Activated naive CD8-positive, alpha-beta T cell treated with anti-CD3 and anti-CD28 coated beads, Interleukin-2, amount 10 ng/mL, durations not matched to agents 7 days and 5 days (primary cell): ENCODE measurements around the gene PHF12. TPM values are rescaled to one million over a fixed set of nuclear protein-coding genes. Genes with fewer than 3 reads are reported as not detected.
A peak's percentile ranks its signal among the peaks of the same experiment; 100 is the strongest.

Experiments
- ATAC-seq: fragments of 150-1000 bp; cut with Tn5 transposase; one replicate; pipeline ENCODE4 v1.10.0; 2021; ENCODE audit warnings: low read depth, moderate library complexity
- POLR2A ChIA-PET: fragments of 350-600 bp; sonication (Branson Sonifier 250); formaldehyde crosslinking; loops from one replicate; lab custom pipeline; 2021; ENCODE audit warnings: antibody characterized with exemption; lab: Charles Lee
- DNase-seq: peaks from one replicate; pipeline ENCODE4 v3.0.0; 2021
- H3K27ac Mint-ChIP-seq: one replicate; pipeline ENCODE4 v1.8.0; 2022; ENCODE audit warnings: mild to moderate bottlenecking, mixed read lengths
- H3K27me3 Mint-ChIP-seq: one replicate; pipeline ENCODE4 v1.8.0; 2022; ENCODE audit warnings: mild to moderate bottlenecking, moderate library complexity, mixed read lengths
- H3K36me3 Mint-ChIP-seq: one replicate; pipeline ENCODE4 v1.8.0; 2021; ENCODE audit warnings: mild to moderate bottlenecking, mixed read lengths
- H3K4me1 Mint-ChIP-seq: one replicate; pipeline ENCODE4 v1.8.0; 2021; ENCODE audit warnings: mixed read lengths
- H3K4me3 Mint-ChIP-seq: one replicate; pipeline ENCODE4 v1.8.0; 2022; ENCODE audit warnings: mild to moderate bottlenecking, moderate library complexity, mixed read lengths
- H3K9me3 Mint-ChIP-seq: one replicate; pipeline ENCODE4 v1.8.0; 2021; ENCODE audit warnings: mixed read lengths
- total RNA-seq, 2 experiments: library from RNA; stranded (reverse); gene quantifications; one replicate each; pipeline ENCODE4 v1.2.3, GENCODE V29; 2021

Gene PHF12
- total RNA-seq: 10 to 100 TPM; 98.6 to 99.9 TPM

DNA sequence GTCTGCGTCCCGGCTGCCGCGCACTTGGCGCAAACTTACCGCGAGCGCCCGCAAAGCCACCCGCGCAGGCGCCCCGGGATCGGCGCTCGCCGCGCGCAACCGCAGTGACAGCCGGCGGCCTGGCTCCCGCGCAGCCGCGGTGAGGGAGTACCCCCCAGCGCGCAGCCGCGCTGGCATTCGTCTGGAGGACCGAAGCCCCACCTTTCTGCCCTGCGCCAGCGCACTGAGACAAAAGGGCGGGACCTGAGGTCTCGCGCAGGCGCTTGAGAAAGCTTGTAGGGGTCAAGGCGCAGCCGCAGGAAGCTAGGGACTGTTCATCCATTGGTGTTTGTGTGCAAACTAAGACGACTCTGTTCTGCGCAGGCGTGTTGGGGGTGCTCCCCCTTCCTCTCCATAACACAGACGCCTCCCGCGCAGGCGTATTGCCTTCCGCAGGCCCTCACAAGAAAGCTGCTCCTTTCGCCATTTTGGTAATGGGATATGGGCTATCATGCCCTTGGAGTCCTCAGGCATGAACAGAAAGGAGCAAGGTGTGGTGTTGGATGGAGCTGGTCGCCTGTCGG lies at the start of gene PHF12:
PHF12 (minus strand) TSS at position 91 of the 563 bp plus-strand sequence. CDS start 558 bp downstream, outside the sequence.
- POLR2A ChIA-PET: interaction anchor here (0.5 to 3.6 kb wide), 29 partner anchors 13 to 1869 kb away, joined by 3 to 53 read pairs (median 4); partner anchors contain the start of genes BLTP2, DHRS13, FAM222B and FLOT2
- peak within 1 kb of the TSS; percentile 93 for H3K4me3 Mint-ChIP-seq
- ATAC-seq: peak; percentile 80

DNA sequence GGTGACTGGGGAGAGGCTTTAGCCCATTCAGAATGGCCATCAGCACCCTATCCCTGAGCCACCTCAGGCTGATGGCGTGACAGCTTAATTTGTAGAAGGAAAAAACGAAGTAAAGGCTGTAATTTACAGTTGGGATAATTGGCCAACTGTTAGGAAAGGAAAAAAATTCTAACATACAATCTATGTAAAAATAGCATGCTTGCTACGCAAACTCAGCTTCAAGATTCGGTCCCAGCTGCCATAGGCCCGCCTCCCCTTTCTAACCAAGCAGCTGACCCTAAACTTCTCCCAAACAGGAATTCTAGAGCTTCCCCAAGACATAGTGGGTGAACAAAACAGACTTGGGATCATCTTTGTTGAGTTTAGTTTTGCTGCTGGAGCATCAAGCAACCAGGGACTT lies 49.7 kb upstream of the PHF12 start:
- DNase-seq (no peak), ATAC-seq (no peak)
- Mint-ChIP-seq H3K27me3 (peaks cover 32% of the 10 kb centered on the region), H3K27ac (no peak overlapping the region), H3K4me1 (peaks cover 1% of the 10 kb centered on the region), H3K9me3 (no peaks in the 10 kb centered on the region), H3K4me3 (no peak overlapping the region), H3K36me3 (no peaks in the 10 kb centered on the region)
- POLR2A ChIA-PET: no interaction called here

More for the DNA sequence above, at the start of gene PHF12:
- H3K9me3 Mint-ChIP-seq: no peaks in the 10 kb centered on the region
- peaks cover 22% of the 10 kb centered on the region for H3K4me1 Mint-ChIP-seq
- H3K36me3 Mint-ChIP-seq: peaks cover 16% of the 10 kb centered on the region
- no peaks in the 10 kb centered on the region for H3K27me3 Mint-ChIP-seq
- peak within 1 kb of the TSS; percentile 96 for H3K27ac Mint-ChIP-seq
- DNase-seq: peak; percentile 98

DNA sequence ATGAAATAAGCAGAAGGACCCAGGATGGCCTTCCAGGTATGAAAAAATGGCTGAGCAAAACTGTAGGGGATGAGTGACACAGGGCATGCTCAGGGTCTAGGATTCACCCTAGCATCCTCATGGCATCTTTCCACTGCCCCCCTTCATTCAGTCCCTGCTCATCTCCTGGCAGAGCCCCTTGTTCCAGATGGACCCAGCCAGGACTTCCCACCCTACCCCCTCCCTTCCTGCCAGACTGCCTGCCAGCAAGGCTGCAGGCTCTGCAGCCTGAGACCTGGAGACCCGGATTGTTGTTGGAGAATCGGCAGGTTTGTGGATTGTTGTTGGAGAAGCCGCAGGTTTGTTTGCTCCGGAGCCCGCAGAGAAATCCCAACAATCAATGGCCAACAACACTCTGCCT lies 47.9 kb upstream of the PHF12 start:
- DNase-seq (no peak), ATAC-seq (no peak)
- H3K27ac Mint-ChIP-seq: no peak overlapping the region
- no peaks in the 10 kb centered on the region for H3K9me3 Mint-ChIP-seq
- no peak overlapping the region for H3K4me3 Mint-ChIP-seq
- POLR2A ChIA-PET: no interaction called here
- H3K27me3 Mint-ChIP-seq: peaks cover 21% of the 10 kb centered on the region
- no peaks in the 10 kb centered on the region for H3K4me1 Mint-ChIP-seq
- H3K36me3 Mint-ChIP-seq: no peaks in the 10 kb centered on the region

DNA sequence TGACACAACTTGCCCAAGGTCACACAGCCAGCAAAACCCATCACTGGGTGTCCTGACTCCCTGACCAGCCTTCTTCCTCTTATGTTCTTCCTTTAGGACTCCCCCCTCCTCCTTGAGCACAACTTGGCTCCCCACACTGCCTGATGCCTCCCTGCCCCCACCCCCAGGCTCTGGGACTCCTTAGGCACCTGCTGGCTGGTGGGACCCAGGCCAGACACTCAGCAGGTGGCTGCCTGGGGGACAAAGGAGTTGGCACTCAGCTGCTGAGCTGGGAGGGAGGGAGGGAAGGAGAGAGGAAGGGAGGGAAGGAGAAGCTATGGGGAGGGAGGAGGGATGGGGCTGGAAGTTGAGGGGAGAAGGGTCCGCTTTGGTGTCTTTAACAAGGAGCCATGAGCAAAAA lies 46.5 kb upstream of the PHF12 start:
- H3K36me3 Mint-ChIP-seq: no peaks in the 10 kb centered on the region
- DNase-seq (no peak), ATAC-seq (no peak)
- no peak overlapping the region for H3K4me3 Mint-ChIP-seq
- peaks cover 11% of the 10 kb centered on the region for H3K27me3 Mint-ChIP-seq
- H3K4me1 Mint-ChIP-seq: no peaks in the 10 kb centered on the region
- H3K9me3 Mint-ChIP-seq: no peaks in the 10 kb centered on the region
- POLR2A ChIA-PET: no interaction called here
- no peak overlapping the region for H3K27ac Mint-ChIP-seq

DNA sequence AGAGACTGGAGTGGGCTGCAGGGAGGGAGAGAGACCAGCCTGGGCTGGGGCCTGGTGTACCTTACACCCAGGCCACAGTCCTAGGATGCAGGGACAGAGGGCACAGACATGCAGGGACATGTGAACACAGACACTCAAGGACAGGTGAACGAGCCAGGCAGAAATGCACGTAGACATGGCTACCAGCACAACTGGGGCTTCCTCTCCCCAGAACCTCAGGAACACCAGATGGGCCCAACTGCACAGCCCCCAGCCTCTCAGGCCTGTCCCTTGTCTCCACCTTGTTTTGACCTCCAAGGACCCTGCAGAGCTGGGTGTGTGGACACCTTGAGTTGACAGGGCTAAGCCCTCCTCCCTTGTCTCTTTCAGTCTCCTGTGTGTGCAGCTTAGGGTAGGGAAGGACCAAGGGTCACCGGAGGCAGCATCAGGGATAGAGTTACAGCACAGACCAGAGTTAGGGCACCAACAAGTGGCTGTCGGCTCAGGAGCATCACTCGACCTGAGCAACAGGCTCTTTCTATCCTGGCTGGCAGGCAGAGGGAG lies 45.3 kb upstream of the PHF12 start:
- H3K36me3 Mint-ChIP-seq: no peaks in the 10 kb centered on the region
- H3K4me3 Mint-ChIP-seq: no peak overlapping the region
- no peaks in the 10 kb centered on the region for H3K4me1 Mint-ChIP-seq
- POLR2A ChIA-PET: no interaction called here
- no peaks in the 10 kb centered on the region for H3K9me3 Mint-ChIP-seq
- DNase-seq: no peak
- H3K27me3 Mint-ChIP-seq: peaks cover 9% of the 10 kb centered on the region
- H3K27ac Mint-ChIP-seq: no peak overlapping the region
- ATAC-seq: no peak

DNA sequence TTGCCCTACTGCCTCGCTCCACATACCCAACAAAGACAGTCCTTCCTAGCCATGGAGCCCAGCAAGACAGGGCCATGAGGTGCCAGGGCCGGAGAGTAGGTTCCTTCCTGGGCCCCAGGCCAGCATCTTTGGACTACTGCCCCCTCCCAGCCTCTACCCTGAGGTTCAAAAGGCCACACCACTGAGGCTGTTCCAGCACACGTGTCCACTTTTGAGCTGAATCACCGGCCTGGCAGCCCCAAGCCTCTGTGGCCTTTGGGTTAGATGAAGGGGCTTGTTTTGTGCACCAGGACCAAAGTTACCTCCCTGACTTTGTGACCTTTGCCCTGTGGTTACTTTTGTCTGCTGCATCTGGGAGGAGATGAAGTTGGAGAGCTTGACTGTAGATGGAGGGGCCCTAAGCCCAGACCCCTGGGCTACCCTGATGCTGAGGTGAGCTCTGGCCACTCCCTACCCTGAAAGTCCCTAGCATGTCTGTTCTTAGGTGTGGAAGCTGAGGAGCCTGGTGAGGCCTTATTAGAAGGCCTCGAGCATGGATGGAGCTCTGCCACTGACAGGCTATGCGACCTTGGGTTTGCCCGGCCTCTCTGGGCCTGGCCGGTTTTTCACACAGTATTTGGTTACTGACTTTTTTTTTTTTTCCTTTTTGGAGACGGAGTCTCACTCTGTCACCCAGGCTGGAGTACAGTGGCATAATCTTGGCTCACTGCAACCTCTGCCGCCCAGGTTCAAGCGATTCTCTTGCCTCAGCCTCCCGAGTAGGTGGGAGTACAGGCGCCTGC lies 42.5 kb upstream of the PHF12 start:
- Mint-ChIP-seq H3K4me1 (no peaks in the 10 kb centered on the region), H3K4me3 (no peak overlapping the region), H3K27ac (no peak overlapping the region), H3K36me3 (no peaks in the 10 kb centered on the region), H3K9me3 (no peaks in the 10 kb centered on the region), H3K27me3 (peaks cover 13% of the 10 kb centered on the region)
- no peak for ATAC-seq
- DNase-seq: no peak
- POLR2A ChIA-PET: no interaction called here

DNA sequence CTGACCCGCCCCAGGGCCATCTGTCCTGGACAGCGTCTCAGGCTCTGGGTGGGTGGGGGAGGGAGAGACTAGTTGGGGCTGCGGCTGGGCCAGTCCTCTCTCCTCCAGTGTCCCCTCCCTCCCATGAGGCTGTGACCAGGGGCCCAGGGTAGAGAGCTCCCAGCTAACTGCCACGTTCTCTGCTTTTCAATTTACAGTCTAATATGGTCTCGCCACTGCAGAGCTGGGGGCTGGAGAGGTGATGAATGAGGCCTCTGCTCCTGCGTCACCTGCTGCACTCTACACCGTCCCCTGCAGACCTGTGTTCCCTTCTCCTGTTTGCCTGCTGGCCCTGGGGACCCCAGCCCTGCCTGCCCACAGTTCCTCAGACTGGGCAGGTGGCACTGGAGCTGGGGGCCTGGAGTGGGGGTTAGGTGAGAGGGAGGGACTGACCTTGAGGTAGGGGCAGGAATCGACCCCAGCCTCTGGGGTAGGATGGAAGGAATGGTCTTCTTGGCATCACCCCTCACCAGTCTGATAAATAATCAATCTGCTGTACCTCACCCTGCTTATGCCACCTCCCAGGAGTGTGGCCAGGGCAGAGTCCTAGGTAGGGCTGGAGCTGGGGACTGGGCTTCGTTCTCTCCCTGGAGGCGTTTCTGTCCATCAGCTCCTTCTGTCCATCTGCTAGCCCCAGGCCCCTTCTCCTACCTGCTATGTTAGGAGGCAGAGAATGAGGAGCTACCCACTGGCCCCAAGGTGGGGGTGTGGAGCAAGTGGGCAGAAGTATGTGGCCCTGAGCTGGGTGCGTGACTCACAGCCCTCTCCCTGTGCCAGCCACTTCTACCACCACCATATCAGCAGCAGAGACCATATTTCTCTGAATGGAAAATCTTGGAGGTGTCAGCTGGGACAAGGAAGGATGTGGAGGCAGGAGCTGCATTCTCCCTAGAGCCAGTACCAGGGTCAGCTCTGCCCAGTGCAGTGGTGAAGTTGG lies 41.6 kb upstream of the PHF12 start:
- Mint-ChIP-seq H3K4me1 (no peaks in the 10 kb centered on the region), H3K27me3 (peaks cover 11% of the 10 kb centered on the region), H3K36me3 (no peaks in the 10 kb centered on the region), H3K27ac (no peak overlapping the region), H3K4me3 (no peak overlapping the region), H3K9me3 (no peaks in the 10 kb centered on the region)
- ATAC-seq (no peak), DNase-seq (no peak)
- POLR2A ChIA-PET: no interaction called here

DNA sequence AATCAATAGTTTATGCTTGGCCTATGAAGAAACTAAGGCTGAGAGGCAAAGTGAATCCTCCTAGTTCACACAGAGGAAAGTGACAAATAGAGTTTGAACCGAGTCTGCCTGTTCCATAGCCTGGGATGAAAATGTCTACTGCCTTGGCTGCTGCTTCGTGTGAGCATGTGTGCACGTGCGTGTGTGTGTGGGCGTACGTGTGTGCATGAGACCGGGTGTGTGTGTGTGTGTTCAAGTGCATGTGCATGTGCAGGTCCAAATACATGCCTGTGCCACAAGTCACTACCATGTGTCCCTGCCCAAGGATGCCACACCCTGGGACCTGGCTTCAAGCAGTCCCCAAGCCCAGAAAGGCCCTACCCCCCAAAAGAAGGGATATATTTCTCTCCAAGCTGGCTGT lies 40.9 kb upstream of the PHF12 start:
- POLR2A ChIA-PET: no interaction called here
- no peak overlapping the region for H3K27ac Mint-ChIP-seq
- H3K4me3 Mint-ChIP-seq: no peak overlapping the region
- peaks cover 11% of the 10 kb centered on the region for H3K27me3 Mint-ChIP-seq
- H3K9me3 Mint-ChIP-seq: no peaks in the 10 kb centered on the region
- DNase-seq (no peak), ATAC-seq (no peak)
- no peaks in the 10 kb centered on the region for H3K36me3 Mint-ChIP-seq
- H3K4me1 Mint-ChIP-seq: no peaks in the 10 kb centered on the region

DNA sequence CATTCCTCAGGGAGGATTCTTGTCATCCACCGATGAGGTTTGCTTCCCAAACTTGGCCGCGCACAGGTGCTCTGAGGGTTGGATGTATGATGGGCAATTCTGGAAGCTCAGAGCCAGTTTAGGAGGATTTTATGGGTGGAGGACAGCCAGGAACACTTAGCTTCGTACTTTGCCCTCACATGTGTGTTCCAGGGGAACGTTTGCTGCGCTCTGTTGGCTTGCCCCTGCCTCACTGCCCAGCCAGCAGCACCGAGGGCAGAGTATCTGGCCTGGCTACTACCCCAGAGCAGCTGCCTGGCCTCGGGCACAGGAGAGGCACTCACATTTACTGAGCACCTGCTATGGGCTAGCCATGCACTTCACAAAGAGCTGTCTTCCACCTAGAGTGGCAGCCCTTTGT lies 40.5 kb upstream of the PHF12 start:
- Mint-ChIP-seq H3K27ac (no peak overlapping the region), H3K36me3 (no peaks in the 10 kb centered on the region), H3K4me1 (no peaks in the 10 kb centered on the region), H3K4me3 (no peak overlapping the region), H3K27me3 (peaks cover 9% of the 10 kb centered on the region), H3K9me3 (no peaks in the 10 kb centered on the region)
- DNase-seq (no peak), ATAC-seq (no peak)
- POLR2A ChIA-PET: no interaction called here

DNA sequence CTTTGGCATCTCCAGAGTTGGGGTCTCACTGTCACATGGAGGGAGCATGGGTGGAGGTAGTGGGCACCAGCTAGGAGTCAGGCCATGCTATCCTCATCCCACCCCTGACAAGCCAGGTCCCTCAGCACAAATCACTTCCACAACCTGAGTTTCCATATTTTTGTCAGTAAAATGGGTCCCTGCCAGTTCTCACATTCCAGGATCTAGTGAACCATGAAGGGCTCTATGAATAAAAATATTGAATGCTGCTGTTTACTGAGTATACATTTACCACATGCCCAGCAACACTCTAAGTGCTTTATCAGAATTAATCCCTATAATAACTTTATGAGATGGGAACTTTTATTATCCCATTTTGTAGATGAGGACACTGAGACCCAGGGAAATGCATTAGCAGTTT lies 37.7 kb upstream of the PHF12 start:
- Mint-ChIP-seq H3K9me3 (no peaks in the 10 kb centered on the region), H3K4me1 (no peaks in the 10 kb centered on the region), H3K27me3 (peaks cover 8% of the 10 kb centered on the region), H3K4me3 (no peak overlapping the region), H3K27ac (no peak overlapping the region), H3K36me3 (no peaks in the 10 kb centered on the region)
- DNase-seq (no peak), ATAC-seq (no peak)
- POLR2A ChIA-PET: no interaction called here

DNA sequence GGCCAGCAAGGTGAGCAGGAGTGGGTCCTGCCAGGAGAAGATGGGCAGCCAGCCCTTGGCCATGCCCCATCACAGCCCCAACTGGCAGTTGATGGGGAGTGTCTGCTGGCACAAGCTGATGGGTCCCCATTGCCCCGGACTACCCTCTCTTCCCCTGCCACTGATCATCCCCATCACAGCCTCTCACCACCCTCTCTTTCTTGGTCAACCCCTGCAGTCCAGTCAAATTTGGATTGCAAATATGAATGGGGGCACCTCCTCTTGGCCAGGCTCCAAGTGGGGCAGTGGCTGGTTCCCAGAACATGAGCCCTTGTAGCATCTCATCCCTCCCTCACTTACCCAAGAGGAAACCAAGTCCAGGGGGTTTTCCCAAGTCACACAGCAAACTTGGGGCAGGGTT lies 37.2 kb upstream of the PHF12 start:
- Mint-ChIP-seq H3K4me3 (no peak overlapping the region), H3K4me1 (peaks cover 2% of the 10 kb centered on the region), H3K9me3 (no peaks in the 10 kb centered on the region), H3K27ac (no peak overlapping the region), H3K27me3 (peaks cover 8% of the 10 kb centered on the region), H3K36me3 (no peaks in the 10 kb centered on the region)
- DNase-seq (no peak), ATAC-seq (no peak)
- POLR2A ChIA-PET: no interaction called here

DNA sequence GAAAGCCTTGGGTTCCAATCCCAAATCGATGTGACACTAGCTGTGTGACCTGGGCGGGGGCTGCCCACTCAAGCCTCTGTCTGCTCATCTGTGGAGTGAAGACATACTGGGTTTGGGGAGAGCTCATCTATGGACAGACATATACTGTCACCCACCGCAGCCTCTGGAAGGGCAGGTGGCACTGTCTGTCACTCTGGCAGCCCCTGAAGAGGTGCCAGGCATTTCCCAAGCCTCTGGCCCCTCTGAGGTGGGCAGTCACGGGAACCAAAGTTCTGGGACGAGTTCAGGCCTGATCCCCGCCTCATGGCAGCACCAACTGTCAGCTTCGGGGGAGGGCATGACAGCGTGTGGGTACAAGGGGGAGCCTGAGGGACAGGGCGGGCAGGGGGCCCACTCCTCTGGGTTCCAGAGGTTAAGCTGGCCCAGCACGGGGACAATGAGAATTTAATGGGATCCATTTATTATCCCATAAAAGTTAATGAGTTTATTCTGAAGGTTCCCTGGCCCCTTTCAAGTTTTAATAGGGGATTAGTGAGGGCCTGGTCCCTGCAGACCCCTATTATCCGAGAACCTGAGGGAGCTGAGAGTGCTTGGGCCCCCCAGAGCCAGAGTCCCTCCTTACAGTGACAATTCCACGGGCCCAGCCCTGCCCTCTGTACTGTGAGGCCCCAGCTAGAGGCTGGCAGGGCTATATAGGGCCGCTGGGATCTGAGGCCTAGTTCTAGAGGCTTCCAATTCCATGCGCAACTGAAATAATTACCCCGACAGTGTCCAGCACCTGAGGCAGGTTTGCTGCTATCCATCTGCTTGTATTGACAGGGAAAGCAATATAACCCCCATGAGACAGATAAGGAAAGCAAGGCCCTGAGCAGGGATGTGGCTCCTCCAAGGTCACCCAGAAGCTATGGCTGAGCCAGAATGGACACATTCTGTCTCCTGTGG lies 35.7 kb upstream of the PHF12 start:
- Mint-ChIP-seq H3K27ac (no peak overlapping the region), H3K27me3 (peaks cover 8% of the 10 kb centered on the region), H3K4me3 (no peak overlapping the region), H3K9me3 (no peaks in the 10 kb centered on the region), H3K36me3 (no peaks in the 10 kb centered on the region), H3K4me1 (peaks cover 17% of the 10 kb centered on the region)
- DNase-seq (no peak), ATAC-seq (no peak)
- POLR2A ChIA-PET: interaction anchor here (1.0 kb wide), 1 partner anchor 153 kb away, joined by 3 read pairs; no protein-coding TSS in a partner anchor
